Renal pelvis (tissue), 4 donors: ENCODE results near the gene FAM161B. TPM values are rescaled to one million over a fixed set of nuclear protein-coding genes. Genes with fewer than 3 reads are reported as not detected.

Source experiments
- DNase-seq: peaks from one replicate; pipeline ENCODE4 v3.0.0-alpha.2; 2013
- polyA plus RNA-seq, 3 donors: library from polyadenylated mRNA; unstranded; fragments of 120-200 nt; gene quantifications; one replicate each; pipeline ENCODE4 v1.2.1, GENCODE V29; 2013; ENCODE audit not compliant: insufficient read length in 3 of 3

Gene FAM161B
- polyA plus RNA-seq, 3 donors: 10.6 to 15.8 (median 11.8) TPM

GRCh38 chr14:73884438-73885190 is 65.3 kb downstream of the FAM161B start:
- DNase-seq: no peak

Other genes starting within 250 kb of the FAM161B start
- gene PNMA1, start 235.7 kb downstream of the FAM161B start, polyA plus RNA-seq: 10 to 100 TPM; 85.6 to 97.2 (median 86.4) TPM
- gene PTGR2, start 98.3 kb downstream of the FAM161B start, polyA plus RNA-seq: 10 to 100 TPM; 13.4 to 37.4 (median 19.4) TPM
- gene ZNF410, start 63.2 kb downstream of the FAM161B start, polyA plus RNA-seq: 10 to 100 TPM; 53.3 to 68.1 (median 56.1) TPM
- 10 to 100 TPM; 28.3 to 41.2 (median 40.4) TPM for gene COQ6, start 208 bp upstream of the FAM161B start, polyA plus RNA-seq
- 10 to 100 TPM; 50.3 to 72.1 (median 69.6) TPM for gene ENTPD5, start 69.2 kb upstream of the FAM161B start, polyA plus RNA-seq
- 10 to 100 TPM; 14.4 to 21.4 (median 19.9) TPM for gene BBOF1, start 69.3 kb upstream of the FAM161B start, polyA plus RNA-seq
- 100 to 1,000 TPM in 2 of 3 donors, 10 to 100 TPM in 1; 93.8 to 130 (median 122) TPM for gene ALDH6A1, start 134.4 kb upstream of the FAM161B start, polyA plus RNA-seq
- gene LIN52, start 134.9 kb upstream of the FAM161B start, polyA plus RNA-seq: 10 to 100 TPM; 15.1 to 18.4 (median 17.3) TPM